Left forelimb (tissue), 1 donor: Measurements from ENCODE around the gene KRT20.
"Not testable (repeated sequence)": the region's sequence is repeated elsewhere in the genome, so short reads cannot be mapped to it uniquely, and the experiment has no call there.

Experiments used
- DNase-seq: peaks from one replicate; pipeline ENCODE4 v3.0.0-alpha.2; 2018; ENCODE audit warnings: low spot score

Gene KRT20

DNA sequence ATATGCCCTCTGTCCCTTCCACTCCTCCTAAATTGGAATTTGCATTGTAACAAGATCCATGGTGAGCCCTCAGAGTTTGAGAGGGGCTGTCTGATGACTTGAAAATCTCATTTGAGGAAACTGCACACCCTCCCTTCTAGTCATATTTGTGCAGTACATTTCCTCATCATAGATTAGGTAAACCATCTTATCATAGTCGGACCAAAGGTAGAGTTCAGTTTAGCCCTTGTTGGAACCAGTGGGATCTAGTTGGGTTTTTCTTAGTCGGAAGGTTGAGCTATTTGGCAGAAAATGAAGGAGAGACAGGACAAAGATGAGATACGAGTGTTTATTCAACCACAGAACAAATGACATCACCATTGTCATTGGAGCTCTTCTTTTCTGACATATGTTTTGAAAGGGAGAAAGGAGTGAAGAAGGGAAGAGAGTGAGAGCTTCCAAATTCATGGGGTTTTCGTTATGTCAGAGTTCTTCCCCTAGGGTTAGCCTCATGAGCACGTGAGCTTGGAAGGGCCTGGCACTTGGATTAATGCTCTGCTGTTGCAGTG is 15.8 kb upstream of the KRT20 start:
- no peak for DNase-seq

DNA sequence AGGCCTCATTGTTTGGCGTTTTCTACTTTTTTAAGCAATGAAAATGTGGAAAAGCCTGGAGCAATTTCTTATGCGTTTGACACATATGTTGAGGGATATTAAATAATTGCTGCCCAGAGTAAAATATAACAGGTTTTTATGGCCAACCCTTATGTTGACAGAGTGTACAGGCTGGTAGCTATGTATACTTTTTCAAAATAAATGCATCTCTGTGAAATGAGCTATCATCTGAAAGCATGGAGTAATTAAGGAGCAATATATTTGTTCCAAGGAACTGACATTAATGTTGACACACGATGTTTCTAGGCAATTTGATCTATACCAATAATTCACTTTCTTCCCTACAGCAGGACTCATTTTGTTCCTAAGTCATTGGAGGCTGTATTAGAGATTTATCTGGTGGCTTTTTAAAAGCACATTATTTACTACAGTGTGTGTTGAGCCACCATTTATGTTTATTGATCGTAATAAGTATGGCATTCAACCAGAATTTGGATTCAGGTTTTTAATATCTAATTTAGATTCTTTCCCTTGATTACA is 11.9 kb upstream of the KRT20 start:
- DNase-seq, result no peak

DNA sequence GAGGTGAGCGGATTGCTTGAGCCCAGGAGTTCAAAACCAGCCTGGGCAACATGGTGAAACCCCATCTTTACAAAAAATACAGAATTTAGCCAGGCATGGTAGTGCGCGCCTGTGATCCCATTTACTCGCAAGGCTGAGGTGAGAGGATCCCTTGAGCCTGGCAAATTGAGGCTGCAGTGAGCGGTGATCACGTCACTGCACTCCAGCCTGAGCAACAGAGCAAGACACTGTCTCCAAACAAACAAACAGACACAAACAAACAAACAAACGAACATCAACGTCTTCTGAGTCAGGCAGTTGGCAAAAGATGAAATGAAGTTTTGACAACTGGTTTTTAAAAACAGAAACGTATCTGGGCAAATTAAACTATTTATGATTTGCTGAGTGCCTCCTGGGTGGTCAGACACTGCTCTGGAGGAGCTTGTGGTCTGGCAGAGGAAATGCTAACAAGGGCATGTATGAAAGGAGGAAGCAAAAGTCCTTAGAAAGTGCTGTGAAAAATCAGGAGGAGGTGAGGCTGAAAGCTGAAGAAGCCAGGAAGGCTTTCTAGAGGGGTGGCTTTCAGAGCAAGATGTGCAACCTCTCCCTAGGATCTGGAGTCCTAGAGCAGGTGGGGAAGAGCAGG is 10.2 kb upstream of the KRT20 start:
- DNase-seq, result no peak

DNA sequence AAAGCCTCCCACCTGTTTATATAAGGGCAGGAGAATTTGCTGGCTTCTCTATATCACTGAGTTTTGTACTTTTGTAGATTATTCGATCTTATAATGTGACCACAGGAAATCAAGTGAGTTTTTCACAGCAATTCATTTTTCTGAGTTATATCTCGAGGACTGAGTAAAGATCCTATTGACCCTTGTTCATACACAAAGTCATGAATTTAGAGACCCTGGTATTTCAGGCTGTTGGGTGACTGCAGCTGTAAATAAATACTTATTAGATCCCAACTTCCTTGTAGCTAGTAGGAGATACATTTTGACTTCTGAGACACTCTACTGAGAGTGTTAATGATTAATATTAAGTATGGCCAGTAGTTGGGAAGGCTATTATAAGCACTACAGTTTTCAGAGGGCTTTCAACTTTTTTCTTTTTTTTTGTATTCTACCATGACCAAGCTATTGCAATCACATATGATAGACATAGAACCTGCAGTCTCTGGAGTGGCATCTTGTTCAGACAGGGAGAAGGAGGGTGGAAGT is 3.2 kb upstream of the KRT20 start:
- DNase-seq, result no peak

DNA sequence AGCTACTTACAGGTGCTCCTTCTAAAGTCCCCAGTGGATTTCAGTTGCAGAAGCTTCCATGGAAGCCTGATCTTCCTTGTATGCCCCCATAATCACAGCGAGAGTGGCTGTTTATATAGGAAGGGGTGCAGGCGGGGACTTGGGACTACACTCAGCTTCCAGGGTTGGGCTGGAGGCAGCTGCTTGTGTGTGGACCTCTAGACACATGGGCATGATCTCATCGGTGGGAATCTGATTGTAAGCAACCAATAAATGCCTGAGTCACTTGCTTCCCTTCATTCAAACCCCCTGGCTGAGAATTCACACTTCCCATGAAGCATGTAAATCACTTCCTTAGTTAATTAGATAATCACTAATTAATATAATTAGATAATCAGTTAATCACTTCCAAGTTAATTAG is 1.0 kb upstream of the KRT20 start:
- no peak for DNase-seq

DNA sequence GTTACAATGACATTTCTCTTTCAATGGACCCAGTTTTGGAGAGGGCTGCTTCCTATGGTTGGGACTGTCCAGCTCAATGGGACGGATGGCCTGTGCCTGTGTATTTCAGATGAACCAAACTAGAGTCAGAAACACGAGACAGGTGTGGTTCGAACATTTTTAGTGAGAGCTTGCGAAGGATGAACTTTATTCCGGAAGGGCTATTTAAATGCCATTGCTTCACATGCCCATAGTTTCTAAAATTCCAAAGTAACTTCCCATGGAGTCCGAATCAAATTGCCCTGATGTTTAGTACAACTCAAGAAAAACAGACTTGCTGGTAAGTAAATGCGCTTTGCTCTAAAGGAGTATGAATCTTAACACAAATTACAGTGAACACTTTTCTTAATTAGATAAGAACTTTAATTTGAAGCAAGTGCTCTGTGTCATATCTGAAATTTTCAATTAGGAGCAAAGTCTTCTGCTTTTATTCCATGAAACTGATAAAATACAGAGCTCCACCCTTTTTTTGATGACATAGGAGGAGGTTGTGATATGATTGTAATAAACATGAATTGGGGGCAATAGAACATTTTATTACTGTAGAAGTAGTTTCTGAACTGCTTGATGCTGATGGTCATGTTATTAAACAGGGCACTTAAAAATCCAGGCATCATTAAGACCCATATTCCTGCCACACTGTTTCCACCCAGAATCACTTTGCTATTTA is 1.3 kb downstream of the KRT20 start:
- no peak for DNase-seq

DNA sequence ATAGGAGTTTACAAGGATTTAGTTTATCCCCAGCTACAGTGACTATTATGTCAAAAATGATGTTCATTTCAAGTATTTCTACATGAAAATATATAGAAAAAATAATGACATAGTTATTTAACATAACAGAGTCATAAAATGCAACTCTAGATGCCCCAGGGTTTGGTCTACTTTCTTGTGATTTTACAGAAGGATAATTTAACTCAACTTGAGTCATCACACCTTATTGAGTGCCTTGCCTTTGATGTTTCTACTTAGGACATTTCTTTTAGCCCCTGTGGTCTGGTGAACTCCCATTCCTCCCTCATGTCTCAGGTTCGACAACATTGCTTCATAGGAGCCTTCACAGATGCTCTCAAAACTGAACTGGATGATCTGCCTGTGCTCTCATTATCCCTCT is 2.0 kb downstream of the KRT20 start:
- no peak for DNase-seq

DNA sequence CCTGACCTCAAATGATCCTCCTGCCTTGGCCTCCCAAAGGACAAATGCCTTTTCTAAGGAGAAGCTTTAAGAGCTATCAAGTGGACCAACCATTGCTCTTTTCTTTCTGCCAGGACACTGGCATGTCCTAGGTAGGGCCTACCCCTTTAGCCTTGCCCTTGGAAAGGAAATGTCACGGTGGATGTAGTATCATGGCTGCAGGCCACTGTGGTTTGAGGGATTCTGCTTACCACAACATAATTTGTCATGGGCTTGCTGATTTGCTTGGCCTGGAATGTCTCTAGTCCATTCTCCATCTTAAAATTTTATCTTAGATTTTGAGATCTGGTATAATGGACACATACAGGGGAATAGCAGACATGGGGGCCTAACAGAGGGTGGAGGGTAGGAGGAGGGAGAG is 6.0 kb downstream of the KRT20 start:
- DNase-seq, result no peak

DNA sequence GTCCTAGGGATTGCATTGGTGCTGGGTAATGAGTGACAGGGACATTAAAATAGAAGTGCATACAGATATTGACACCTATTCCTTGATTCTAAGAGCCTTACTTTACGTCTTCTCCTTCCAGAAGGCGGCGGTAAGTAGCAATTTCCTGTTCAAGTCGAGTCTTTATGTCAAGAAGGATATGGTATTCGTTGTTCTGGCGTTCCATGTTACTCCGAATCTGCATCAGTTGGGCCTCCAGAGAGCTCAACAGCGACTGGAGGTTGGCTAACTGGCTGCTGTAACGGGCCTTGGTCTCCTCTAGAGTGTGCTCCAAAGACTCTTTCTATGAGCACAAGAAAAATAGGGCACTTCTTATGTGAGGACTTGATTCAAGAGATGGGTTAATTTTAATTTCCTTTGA is 7.0 kb downstream of the KRT20 start:
- DNase-seq, result no peak

DNA sequence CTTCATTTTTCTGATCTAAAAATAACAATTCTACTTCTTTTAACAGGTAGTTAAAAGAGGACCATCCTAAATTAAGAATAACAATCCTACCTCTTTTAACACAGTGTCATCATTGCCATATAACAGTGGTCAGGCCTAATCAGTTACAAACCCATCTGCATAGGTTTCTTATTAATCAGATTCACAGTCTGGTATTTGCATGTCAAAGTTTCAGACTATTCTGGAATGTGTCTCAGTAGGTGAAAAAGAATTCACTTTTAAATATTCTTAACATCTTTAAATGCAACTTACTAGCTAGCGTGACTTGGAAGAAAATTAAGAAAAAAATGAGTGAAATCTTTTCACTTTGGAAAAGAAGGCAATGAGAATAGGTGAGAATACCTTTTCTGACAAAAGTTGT is 11.2 kb downstream of the KRT20 start:
- DNase-seq, result no peak

DNA sequence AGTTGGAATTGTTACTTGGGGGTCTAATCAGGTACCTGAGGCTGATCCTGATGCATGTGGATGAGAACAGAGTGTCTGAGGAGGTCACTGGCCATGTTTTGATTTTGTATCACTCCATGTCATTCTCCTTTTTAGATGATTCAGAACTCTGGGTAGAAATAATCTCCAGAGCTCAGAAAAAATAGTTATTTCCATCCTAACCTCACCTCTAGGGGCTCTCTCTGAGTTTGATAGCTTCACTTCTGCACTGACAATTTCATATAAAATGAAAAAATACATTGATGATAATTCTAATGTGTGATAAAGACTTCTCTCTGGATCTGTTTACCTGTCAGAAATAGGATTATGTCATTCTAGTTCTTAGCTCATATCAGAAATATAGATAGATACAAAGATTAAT is 11.8 kb downstream of the KRT20 start:
- DNase-seq, result no peak

DNA sequence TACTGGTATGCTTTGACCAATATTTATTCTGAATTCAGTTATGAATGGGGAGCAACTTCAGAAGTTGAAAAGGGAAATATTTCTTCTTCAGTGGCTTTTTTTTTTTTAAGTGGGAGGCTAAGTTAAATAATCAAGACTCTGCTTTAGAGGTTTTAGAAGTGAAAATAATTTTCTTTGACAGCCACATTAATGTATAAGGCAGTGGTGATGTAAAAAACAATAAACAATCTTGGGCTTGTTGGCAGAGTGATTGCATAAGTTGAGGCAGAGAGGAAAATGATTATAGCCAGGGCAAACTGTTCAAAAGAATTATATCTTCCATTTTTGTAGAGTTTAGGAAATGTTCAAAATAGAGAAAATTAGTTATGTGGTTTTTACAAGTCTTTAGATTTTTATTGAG is 12.6 kb downstream of the KRT20 start:
- no peak for DNase-seq

DNA sequence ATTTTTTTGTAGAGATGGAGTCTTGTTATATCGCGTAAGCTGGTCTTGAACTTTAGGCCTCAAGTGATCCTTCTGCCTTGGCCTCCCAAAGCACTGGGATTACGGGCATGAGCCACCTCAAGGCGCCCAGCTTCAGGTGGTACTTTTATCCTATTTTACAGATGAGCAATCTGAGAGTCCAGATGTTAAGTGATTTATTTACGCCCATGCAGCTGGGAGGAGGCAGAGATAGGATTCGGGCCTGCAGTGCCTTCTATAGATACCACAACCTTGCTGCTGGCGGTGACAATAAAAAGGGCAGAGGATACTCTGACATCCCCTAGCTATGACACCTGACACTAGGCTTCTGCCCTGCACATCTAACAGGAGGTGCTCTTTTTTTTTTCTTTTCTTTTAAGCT is 13.7 kb downstream of the KRT20 start:
- DNase-seq, result no peak

DNA sequence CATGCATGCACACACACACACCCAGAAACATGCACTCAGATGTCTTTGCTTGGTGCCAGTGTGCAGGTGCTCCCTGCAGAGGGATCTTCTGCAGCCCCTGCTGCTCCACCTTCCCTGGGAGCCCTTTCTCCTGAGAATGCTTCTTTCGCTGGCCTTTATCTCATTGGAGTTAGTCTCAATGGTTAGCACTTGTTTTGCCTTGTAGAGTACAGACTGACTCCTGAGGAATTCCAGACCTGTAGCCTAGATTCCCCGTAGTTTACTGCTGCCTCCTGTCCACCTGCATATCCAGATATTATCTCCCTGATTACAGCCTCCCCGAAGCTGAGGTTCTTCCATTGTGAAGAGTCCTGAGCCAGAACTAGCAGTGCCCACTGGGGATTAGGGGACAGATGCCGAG is 14.9 kb downstream of the KRT20 start:
- DNase-seq, result no peak

DNA sequence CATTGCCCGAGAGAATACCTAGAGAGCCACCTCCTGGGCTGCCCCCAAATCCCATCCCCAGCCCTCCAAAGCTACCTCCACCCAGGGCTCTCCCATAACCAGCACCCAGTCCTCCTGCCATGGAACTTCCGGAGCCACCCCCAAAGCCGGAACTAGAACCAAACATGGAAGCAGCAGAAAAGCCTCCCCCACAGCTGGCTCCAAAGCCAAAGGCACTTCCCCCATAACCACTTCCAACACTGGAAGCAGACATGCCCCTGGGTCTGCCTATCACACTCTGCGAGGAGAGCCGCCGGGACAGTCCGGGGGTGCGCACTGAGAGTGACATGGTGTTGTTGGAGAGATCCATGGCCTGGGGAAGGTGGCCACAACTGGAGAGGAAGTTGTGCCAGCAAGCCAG is 18.2 kb downstream of the KRT20 start, which contains the start of gene KRT12:
KRT12 (minus strand) TSS at position 386 of the 400 bp plus-strand sequence; CDS start at position 349, 37 bp downstream.
- DNase-seq, result no peak

DNA sequence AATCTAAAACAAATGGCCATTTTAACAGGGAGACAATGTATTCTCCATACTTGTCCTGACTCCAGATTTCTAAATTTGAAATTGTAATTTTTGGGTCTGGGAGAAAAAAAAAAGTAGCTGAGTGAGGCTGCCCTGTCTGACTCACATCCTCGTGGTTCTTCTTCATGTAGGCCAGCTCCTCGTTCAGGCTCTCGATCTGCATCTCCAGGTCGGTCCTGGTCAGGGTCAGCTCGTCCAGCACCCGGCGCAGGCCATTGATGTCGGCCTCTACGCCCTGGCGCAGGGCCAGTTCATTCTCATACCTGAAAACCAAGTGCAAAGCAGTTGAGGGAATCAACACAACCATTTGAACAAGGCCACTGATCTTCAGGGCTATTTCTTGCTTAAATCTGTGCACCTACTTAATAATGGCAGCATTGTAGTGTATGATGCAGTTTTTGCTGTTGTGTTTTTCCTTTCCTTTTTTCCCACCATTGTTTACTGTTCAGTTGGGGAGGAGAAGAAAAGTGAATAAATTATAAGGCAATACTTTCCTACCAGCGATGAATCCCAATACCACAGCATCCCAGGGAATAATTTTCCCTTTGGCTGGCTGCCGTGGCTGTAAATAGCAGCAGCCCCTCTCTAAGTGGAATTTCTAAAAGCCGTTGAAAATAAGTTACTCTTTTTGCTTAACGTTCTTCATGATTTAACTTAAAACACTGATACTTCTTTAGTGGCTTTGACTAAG is 20.2 kb downstream of the KRT20 start:
- no peak for DNase-seq

DNA sequence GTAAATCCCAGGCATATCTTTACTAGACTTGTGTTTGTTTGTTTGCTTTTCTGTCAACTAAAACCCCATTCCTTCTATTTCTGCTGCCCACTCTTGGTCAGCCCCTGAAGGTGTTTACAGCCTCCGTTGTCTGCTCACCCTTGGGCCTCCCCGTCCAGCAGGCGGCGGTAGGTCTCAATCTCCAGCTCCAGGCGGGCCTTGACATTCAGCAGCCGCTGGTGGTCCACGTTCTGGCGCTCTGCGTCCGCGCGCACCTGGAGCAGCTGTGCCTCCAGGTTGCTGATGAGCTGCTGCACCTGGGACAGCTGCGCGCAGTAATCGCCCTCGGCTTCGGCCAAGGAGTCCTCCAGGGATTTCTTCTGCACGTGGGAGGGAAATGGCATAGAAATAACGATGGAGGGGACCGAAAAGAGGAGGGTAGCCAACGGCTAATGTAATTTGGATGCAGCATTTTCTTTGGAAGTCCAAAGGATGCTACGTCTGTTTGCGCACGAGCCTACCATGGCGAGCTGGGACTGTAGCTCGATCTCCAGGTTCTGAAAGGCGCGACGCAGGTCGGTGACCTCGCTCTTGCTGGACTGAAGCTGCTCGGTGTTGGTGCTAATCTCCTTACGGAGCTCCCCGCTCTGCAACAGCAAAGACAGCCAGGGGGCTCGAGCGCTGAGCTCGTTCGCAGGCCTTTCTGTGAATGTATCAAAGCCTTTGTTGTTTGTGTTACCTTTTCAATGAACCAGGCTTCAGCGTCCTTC is 21.9 kb downstream of the KRT20 start:
- DNase-seq, result no peak

DNA sequence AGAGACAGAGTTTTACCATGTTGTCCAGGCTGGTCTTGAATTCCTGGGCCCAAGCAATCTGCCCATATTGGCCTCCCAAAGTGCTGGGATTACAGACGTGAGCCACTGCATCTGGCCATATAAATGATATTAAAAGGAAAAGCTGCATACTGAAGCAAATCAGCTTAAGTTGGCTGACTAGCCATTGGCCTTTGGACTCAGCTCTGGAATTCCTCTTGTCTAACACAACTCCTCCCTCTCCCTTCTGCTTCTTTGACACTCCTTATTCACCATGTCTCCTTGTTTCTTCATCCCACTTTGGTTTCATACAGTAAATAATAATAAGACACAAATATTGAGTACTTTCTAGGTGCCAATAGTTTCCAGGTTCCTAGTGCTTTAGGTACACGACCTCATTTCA is 25.5 kb downstream of the KRT20 start:
- no peak for DNase-seq

DNA sequence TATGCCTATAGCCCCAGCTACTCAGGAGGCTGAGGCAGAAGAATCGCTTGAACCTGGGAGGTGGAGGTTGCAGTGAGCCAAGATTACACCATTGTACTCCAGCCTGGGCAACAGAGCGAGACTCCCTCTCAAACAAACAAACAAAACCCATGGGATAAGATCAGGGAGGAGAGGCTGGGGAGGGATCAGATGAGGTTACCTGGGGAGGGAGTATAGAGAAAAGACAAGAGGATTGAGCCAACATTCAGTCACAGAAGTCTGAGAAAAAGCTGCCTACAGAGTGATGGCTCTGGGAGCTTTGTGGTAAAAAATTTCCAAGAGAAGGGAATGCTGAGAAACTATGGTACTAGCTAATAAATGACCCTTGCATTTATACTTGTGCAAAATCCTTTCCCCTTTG is 26.4 kb downstream of the KRT20 start:
- DNase-seq, result not testable (repeated sequence)

DNA sequence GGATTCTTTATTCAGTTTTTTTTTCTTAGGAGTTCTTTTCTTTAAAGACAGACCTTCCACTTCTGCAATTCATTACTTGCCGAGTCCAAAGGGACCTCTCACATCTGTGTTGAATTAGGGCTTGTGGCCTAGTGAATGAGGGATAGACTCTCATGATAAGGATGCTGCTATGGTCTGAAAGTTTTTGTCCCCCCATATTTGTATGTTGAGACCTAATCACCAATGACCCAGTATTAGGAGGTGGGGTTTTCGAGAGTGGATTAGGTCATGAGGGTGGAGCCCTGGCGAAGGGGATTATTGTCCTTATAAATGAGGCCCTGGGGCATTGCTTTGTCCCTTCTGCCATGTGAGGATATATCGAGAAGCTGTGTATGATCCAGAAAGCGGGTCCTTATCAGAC is 27.5 kb downstream of the KRT20 start:
- DNase-seq, result no peak

DNA sequence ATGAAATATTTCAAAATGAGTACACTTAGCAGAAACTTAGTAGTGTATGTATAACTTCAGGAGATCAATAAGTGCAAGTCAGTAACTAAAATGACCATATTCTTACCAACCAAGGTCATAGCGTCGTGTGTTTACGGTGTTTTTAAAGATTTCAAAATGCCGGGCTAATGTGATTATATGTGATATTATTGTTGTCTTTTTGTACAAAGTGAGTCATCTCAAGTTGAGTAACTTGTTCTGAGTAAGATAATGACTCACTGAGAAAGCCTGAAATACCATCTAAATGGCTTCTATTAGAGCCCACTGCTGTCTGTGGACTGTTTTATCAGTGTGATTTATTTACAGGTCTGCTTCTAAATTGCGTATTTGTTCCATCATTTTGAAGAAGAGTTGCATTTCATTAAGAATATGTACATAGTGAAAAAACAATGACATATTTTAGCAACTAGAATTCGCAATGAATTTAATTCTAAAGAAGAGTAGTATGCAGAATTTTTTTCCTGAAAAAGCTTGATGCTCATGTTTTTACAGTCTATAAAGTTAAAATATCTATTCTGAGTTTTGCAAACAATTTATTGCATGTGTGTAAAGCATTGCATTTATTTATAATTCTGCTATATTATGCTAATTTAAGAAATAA is 30.7 kb downstream of the KRT20 start:
- no peak for DNase-seq
